HCEC 1CT (cell line): ENCODE data around the gene ANKRD11.
"Not testable (repeated sequence)": the region's sequence is repeated elsewhere in the genome, so short reads cannot be mapped to it uniquely, and the experiment has no call there.

ENCODE experiments used
- DNase-seq: peaks from one replicate; pipeline ENCODE4 v3.0.0-alpha.2; 2017

Gene ANKRD11

GRCh38 chr16:89377453-89377848 is 112.9 kb downstream of the ANKRD11 start:
- DNase-seq, result no peak

DNA sequence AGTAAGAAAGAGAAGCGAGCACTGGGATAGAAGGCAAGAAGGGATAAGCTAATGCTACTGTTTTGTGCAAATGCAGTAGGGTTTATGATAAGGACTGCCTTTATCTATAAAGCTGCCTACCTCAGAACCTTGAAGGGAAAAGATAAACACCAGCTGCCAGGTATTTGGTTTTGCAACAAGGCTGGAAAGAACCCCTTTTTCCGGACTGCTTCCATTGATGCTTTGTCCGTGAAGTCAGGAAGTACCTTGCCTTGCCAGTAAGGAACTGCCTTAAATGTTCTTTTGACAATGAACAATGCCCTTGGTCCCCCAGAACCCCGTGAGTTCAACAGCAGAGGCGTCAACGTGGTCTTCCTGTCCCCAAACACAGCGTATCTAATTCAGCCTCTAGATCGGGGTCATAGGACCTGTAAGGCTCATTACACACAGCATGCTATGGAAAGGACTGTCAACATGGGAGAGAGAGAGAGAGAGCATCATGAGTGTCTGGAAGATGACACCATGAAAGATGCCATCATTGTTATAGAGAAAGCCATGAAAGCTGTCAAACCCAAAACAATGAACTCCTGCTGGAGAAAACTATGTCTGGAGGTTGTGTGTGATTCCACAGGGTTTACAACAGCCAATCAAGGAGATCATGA is 113.4 kb downstream of the ANKRD11 start:
- DNase-seq, result no peak

DNA sequence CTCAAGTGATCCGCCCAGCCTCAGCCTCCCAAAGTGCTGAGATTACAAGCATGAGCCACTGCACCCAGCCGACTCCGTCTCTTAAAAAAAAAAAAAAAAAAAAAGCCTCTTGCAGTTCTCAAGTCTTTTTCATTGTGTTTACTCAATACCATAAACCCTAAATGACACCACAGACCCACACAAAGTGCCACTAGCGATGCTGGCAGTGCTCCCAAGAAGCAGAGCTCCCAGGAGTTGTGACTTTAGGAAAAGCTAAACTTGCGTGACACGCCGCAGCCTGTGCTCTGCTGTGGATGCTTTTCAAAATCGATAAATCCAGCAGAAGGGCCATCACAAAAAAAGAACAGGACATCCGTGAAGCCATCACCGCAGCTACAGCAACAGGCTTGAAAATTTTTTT is 114.7 kb downstream of the ANKRD11 start:
- DNase-seq, result no peak

GRCh38 chr16:89375021-89375420 is 115.3 kb downstream of the ANKRD11 start:
- no peak for DNase-seq

DNA sequence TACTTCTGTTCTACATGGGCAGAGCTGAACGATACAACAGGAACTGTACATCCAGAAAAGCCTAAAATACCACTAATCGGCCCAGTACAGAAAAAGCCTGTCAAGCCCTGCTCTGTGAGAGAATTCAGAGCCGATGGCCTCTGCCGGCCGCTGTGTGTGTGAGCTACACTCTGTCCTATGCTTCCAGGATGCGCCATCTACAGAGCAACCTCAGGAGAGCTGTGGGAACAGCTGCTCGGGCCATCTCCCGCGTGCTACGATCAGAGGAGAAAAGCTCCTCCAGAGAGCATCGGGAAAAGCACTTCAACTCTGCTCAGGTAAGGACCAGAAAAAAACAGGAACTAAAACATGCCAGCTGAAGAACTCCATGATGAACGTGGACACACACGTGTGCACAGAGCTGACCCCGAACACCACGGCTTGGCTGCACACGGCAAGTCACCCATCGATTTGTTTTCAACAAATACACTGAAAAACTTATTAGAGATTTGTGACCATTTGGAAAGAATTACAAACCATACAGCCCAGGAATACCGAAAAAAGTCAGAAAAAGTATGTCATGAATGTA is 115.9 kb downstream of the ANKRD11 start:
- no peak for DNase-seq

GRCh38 chr16:89373355-89374110 is 116.8 kb downstream of the ANKRD11 start:
- no peak for DNase-seq

- DNase-seq, result no peak
These were observed 118.3 kb downstream of the ANKRD11 start for GRCh38 chr16:89371968-89372634.

- DNase-seq, result no peak
These were observed 119.0 kb downstream of the ANKRD11 start for GRCh38 chr16:89371386-89371785.

- DNase-seq, result no peak
These were observed 119.8 kb downstream of the ANKRD11 start for GRCh38 chr16:89370601-89371000.

GRCh38 chr16:89370081-89370511 is 120.3 kb downstream of the ANKRD11 start:
- no peak for DNase-seq

DNA sequence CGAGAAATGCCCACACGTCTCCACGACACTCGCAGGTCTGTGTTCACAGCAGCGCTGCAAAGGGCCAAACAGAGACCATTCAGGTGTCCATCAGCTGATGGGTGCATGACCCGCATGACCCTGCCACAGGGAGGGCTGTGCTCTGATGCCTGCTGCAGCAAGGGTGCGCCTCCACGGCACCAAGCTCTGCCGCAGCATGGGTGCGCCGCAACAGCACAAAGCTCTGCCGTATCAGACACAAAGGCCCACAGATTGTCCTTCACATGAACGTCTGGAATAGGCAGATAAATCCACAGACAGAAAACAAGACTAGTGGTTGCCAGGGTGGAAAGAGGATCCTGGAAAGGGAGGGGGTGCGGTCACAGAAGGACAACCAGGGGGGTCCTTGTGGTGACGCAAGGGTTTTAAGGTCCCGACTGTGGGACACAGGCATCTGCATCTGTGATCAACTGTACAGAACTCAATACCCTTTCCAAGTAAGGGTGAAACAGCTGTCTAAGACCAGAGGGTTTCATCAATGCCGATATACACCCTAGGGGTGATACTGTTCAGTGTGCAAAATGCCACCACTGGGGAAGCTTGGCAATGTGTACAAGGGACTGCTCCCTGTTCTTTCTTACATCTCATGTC is 121.0 kb downstream of the ANKRD11 start:
- DNase-seq, result no peak

GRCh38 chr16:89368604-89369249 is 121.6 kb downstream of the ANKRD11 start:
- DNase-seq, result no peak

DNA sequence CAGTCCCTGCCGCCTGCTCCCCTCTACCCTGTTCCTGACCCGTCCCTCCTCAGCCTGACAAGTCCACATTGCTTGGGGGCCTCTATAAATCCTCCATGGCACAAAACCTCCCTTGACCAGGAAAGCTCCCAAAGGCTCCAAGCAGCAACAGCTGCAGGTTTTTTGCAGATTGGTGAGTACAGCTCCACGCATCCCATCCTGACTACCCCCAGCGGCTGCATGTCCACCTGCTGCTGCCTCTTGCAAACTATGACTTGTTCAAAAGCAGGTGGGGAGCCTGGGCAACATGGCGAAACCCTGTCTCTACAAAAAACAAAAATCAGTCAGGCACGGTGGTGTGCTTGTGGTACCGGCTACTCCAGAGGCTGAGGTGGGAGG is 122.8 kb downstream of the ANKRD11 start:
- no peak for DNase-seq

GRCh38 chr16:89366561-89367537 is 123.5 kb downstream of the ANKRD11 start:
- DNase-seq, result no peak

- no peak for DNase-seq
These were observed 124.4 kb downstream of the ANKRD11 start for GRCh38 chr16:89365996-89366395.

DNA sequence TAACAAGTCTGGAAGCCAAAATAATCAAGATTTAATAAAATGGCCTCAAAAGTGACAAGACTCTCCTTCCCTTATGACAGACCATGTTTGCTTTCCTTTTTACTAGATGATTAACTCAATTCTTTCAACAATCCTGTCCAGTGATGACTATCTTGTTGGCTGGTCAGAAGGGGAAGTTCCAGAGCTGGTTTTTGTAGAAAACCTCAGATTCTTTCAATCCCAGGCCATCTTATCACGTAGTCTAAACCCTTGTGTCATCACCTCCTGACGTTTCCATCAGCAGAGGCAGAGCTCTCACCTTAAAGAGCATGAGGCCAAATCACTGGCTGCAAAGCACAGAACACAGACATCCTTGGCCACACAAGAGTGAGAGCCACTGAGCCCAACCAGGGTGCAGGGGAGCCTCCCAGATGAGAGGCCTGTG is 125.3 kb downstream of the ANKRD11 start:
- peak; percentile 43 for DNase-seq

GRCh38 chr16:89364606-89365005 is 125.8 kb downstream of the ANKRD11 start:
- DNase-seq, result no peak

DNA sequence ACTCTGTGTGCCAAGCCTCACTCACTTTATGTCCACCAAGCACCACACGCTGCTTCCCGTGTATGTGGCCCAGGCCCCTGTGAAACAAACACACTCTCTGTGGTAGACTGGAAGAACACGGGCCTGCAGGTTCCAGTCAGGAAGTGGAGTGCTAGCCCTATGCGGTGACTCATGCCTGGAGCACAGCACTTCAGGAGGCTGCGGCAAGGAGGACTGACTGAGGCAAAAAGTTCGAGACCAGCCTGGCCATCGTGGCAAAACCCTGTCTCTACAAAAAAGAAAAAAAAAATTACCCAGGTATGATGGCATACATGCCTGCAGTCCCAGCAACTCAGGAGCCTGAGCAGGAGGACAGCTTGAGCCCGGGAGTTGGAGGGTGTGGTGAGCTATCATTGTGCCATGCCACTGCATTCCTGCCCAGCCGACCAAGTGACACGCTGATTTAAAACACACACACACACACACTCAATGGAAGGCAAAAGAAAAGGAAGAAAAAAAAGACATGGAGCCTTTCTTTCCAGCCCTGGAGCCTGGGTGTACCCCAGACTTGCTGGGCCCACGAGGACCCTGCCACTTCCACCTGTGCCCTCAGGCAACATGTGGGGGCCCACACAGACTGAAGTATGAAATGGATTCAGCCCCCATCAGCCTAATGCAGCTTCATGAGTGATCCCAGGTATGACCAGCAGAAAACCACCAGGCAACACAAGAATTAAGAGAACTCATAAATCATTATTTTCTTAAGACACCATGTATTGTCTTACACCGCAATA is 126.6 kb downstream of the ANKRD11 start:
- peak; percentile 70 for DNase-seq

DNA sequence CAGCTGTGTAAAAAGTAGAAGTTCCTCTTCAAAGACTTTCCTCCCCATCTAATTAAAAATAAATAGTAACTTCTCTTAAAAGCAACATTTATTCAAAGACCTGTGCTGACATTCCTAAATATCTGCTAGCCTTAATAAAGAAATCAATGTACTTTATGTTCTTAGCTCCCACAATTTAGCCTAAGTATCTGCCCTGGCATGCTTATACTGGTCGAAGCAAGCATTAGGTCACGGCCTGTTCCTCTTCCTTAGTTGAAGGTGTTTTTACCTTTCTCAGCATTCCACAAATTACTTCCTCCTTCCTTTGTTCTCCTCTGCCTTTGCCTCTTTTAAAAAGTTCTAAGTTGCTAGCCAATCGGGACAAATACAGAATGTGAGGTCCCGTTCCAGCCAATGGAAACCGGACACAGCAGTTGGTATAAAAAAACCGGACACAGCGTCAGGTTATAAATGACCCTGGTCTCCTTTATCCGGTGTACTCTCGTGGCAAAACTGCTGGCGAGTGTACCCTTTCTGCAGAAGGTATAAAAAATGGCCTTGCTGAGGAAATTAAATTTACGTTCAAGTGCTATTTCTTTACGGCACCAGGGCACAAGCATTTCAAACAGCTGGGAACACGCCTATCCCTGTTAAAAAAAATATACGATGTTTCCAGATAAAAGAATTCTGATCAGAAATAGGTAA is 127.7 kb downstream of the ANKRD11 start:
- not testable (repeated sequence) for DNase-seq
